Spleen (tissue), 11 donors: ENCODE data around the gene LCOR. TPM values are rescaled to one million over a fixed set of nuclear protein-coding genes. Genes with fewer than 3 reads are reported as not detected.

ENCODE experiments used
- DNase-seq: peaks from one replicate; pipeline ENCODE4 v3.0.0-alpha.2; 2020
- H3K27ac ChIP-seq, 8 donors: fragments of 200-600 bp; sonication (generic) in 7 of 8; 1 replicate in 4 of 8; 2 replicates in 4 of 8; pipeline versions ENCODE4 v1.5.0 to v1.8.0; 2016 to 2021; ENCODE audit warnings: inconsistent platforms in 4 of 8, mild to moderate bottlenecking in 4 of 8, moderate library complexity in 1 of 8
- H3K27me3 ChIP-seq, 7 donors: fragments of 200-600 bp; sonication (generic) in 6 of 7; replicated peaks in 1 of 7; 1 replicate in 4 of 7; 2 replicates in 3 of 7; pipeline versions ENCODE4 v1.5.0 to v1.8.0; 2016 to 2021; ENCODE audit warnings: inconsistent platforms in 3 of 7, mild to moderate bottlenecking in 1 of 7
- H3K36me3 ChIP-seq, 6 donors: fragments of 200-600 bp; sonication (generic) in 5 of 6; 1 replicate in 4 of 6; 2 replicates in 2 of 6; pipeline versions ENCODE4 v1.5.0 to v1.8.0; 2016 to 2021; ENCODE audit warnings: inconsistent platforms in 2 of 6
- H3K4me1 ChIP-seq, 6 donors: fragments of 200-600 bp; sonication (generic) in 5 of 6; 1 replicate in 3 of 6; 2 replicates in 3 of 6; pipeline versions ENCODE4 v1.5.0 to v1.8.0; 2016 to 2021; ENCODE audit warnings: inconsistent platforms in 3 of 6
- H3K4me3 ChIP-seq, 8 donors: fragments of 200-600 bp; sonication (generic) in 7 of 8; 1 replicate in 4 of 8; 2 replicates in 4 of 8; pipeline versions ENCODE4 v1.5.0 to v1.8.0; 2016 to 2021; ENCODE audit warnings: inconsistent platforms in 4 of 8, mild to moderate bottlenecking in 4 of 8, moderate library complexity in 2 of 8
- H3K9me3 ChIP-seq, 8 donors: fragments of 200-600 bp; sonication (generic) in 7 of 8; 1 replicate in 4 of 8; 2 replicates in 4 of 8; pipeline versions ENCODE4 v1.5.0 to v1.8.0; 2016 to 2021; ENCODE audit warnings: inconsistent platforms in 4 of 8
- CTCF ChIP-seq, 11 experiments: fragments of 200-600 bp in 7 of 11; fragments of 450-650 bp in 4 of 11; sonication (generic) in 4 of 11; IDR thresholded peaks in 8 of 11; conservative IDR thresholded peaks in 3 of 11; 1 replicate in 7 of 11; 2 replicates in 4 of 11; pipeline versions ENCODE4 v1.4.0 to v1.8.0; 2016 to 2021; ENCODE audit warnings: antibody characterized with exemption in 11 of 11, inconsistent platforms in 4 of 11, mild to moderate bottlenecking in 1 of 11
- POLR2A ChIP-seq, 3 donors: fragments of 450-650 bp; IDR thresholded peaks; one replicate each; pipeline ENCODE4 v1.5.1; 2017; ENCODE audit warnings: antibody characterized with exemption in 3 of 3, mild to moderate bottlenecking in 1 of 3
- POLR2AphosphoS5 ChIP-seq, 3 donors: sonication (generic); formaldehyde crosslinking; IDR thresholded peaks; one replicate each; pipeline ENCODE4 v1.5.1; 2017; ENCODE audit warnings: antibody characterized with exemption in 3 of 3
- WGBS, 5 donors: extraction: QIAGEN DNeasy Blood & Tissue Kit in 3 of 5; methylation state at CpG; one replicate each; pipeline versions ENCODE4 v1.1.5 to v1.1.7; 2013 to 2018; 5-methylcytosine and 5-hydroxymethylcytosine counted together
- intact Hi-C: fragments of 100-400 bp; cut with DNase I; formaldehyde crosslinking; loops from one replicate; pipeline ENCODE4 v1.15.0; 2023; ENCODE audit warnings: low total_unique reads
- polyA plus RNA-seq, 3 donors: library from polyadenylated mRNA; stranded (reverse); fragments of 200-250 nt; gene quantifications; one replicate each; pipeline ENCODE4 v1.2.1, GENCODE V29; 2013
- total RNA-seq, 7 donors: library from RNA; depleted of rRNA in 3 of 7; stranded (reverse); fragments of >200 nt in 3 of 7; fragmentation: NEBNext Ultra II Directional in 4 of 7; extraction: Animal tissue kit (Norgen Biotek cat#: 25700) in 4 of 7; gene quantifications; one replicate each; pipeline versions ENCODE4 v1.1.0 to v1.2.1, GENCODE V29; 2016 to 2021
- donor health status: healthy with polysubstance abuse.
- donor health status: DM: no; HTN: no; CAD: no; lungs with moderate emphysema.
- donor health status: DM: no; HTN: no; CAD: no.
- donor health status: Bipolar disorder and iron deficiency.
- donor health status: healthy.
- donor health status: DM: no; HTN: no; CAD: no.
- donor health status: DM: yes; HTN: yes; CAD: no.

The LCOR gene
- total and polyA plus RNA-seq, 10 donors: 2.2 to 105 (median 47.0) TPM

GRCh38 chr10:96873086-96873485 lies 41.0 kb downstream of the LCOR start:
- Histone ChIP-seq H3K4me1 (peaks cover 6 to 80% (median 33%) of the 10 kb centered on the region in 6 donors), H3K9me3 (no peaks in the 10 kb centered on the region), H3K27ac (no peak overlapping the region), H3K4me3 (no peak overlapping the region), H3K27me3 (no peaks in the 10 kb centered on the region), H3K36me3 (peaks cover 0 to 6% (median 0%) of the 10 kb centered on the region in 6 donors)
- no peak for DNase-seq
- TF ChIP-seq CTCF (IDR thresholded peaks at IDR 0.05 in 8 of 11, conservative IDR thresholded peaks at IDR 0.05 in 3 of 11) (no peak), POLR2AphosphoS5 (IDR thresholded peaks at IDR 0.05) (no peak), POLR2A (IDR thresholded peaks at IDR 0.05) (no peak)
- intact Hi-C loops: no loop called here

GRCh38 chr10:96873756-96874467 lies 41.8 kb downstream of the LCOR start:
- H3K4me3 ChIP-seq: no peak overlapping the region
- DNase-seq: no peak
- intact Hi-C loops: no loop called here
- peaks cover 6 to 87% (median 33%) of the 10 kb centered on the region in 6 donors for H3K4me1 ChIP-seq
- peaks cover 0 to 11% (median 0%) of the 10 kb centered on the region in 6 donors for H3K36me3 ChIP-seq
- no peaks in the 10 kb centered on the region for H3K27me3 ChIP-seq
- H3K27ac ChIP-seq: no peak overlapping the region
- WGBS, 5 donors: 91 to 96% (median 94%) methylated on average over 7 of the region's 7 CpGs
- no peaks in the 10 kb centered on the region for H3K9me3 ChIP-seq
- no peak for TF ChIP-seq CTCF (IDR thresholded peaks at IDR 0.05 in 8 of 11, conservative IDR thresholded peaks at IDR 0.05 in 3 of 11)
- no peak for TF ChIP-seq POLR2AphosphoS5 (IDR thresholded peaks at IDR 0.05)
- no peak for TF ChIP-seq POLR2A (IDR thresholded peaks at IDR 0.05)

- Histone ChIP-seq H3K27me3 (no peaks in the 10 kb centered on the region), H3K4me1 (peaks cover 2 to 88% (median 36%) of the 10 kb centered on the region in 6 donors), H3K27ac (no peak overlapping the region), H3K36me3 (peaks cover 0 to 6% (median 0%) of the 10 kb centered on the region in 6 donors), H3K4me3 (no peak overlapping the region), H3K9me3 (no peaks in the 10 kb centered on the region)
- no peak for TF ChIP-seq POLR2AphosphoS5 (IDR thresholded peaks at IDR 0.05)
- no peak for TF ChIP-seq CTCF (IDR thresholded peaks at IDR 0.05 in 8 of 11, conservative IDR thresholded peaks at IDR 0.05 in 3 of 11)
- TF ChIP-seq POLR2A (IDR thresholded peaks at IDR 0.05): no peak
- DNase-seq: no peak
- intact Hi-C loops: no loop called here
- WGBS, 5 donors: 57 to 83% (median 65%) methylated on average over 3 of the region's 3 CpGs
Observed at GRCh38 chr10:96878057-96878456, 46.0 kb downstream of the LCOR start.

- no peak for TF ChIP-seq POLR2AphosphoS5 (IDR thresholded peaks at IDR 0.05)
- TF ChIP-seq CTCF (IDR thresholded peaks at IDR 0.05 in 8 of 11, conservative IDR thresholded peaks at IDR 0.05 in 3 of 11): no peak
- no peak for TF ChIP-seq POLR2A (IDR thresholded peaks at IDR 0.05)
- WGBS, 5 donors: 93 to 97% (median 94%) methylated on average over 2 of the region's 2 CpGs
- no peak overlapping the region for H3K4me3 ChIP-seq
- H3K9me3 ChIP-seq: no peaks in the 10 kb centered on the region
- DNase-seq: no peak
- H3K36me3 ChIP-seq: peaks cover 0 to 14% (median 0%) of the 10 kb centered on the region in 6 donors
- H3K4me1 ChIP-seq: peaks cover 0 to 87% (median 38%) of the 10 kb centered on the region in 6 donors
- no peaks in the 10 kb centered on the region for H3K27me3 ChIP-seq
- intact Hi-C loops: no loop called here
- no peak overlapping the region for H3K27ac ChIP-seq
Observed at GRCh38 chr10:96880575-96880974, 48.5 kb downstream of the LCOR start.
